GM15510 (cell line): Measurements from ENCODE around the gene UBA1.

Experiments
- POLR2A ChIP-seq: IDR thresholded peaks from 3 replicates; pipeline ENCODE4 v1.6.1; 2011; ENCODE audit warnings: borderline replicate concordance; ENCODE audit not compliant: insufficient read length; ENCODE audit errors: extremely low read depth

Gene UBA1

DNA sequence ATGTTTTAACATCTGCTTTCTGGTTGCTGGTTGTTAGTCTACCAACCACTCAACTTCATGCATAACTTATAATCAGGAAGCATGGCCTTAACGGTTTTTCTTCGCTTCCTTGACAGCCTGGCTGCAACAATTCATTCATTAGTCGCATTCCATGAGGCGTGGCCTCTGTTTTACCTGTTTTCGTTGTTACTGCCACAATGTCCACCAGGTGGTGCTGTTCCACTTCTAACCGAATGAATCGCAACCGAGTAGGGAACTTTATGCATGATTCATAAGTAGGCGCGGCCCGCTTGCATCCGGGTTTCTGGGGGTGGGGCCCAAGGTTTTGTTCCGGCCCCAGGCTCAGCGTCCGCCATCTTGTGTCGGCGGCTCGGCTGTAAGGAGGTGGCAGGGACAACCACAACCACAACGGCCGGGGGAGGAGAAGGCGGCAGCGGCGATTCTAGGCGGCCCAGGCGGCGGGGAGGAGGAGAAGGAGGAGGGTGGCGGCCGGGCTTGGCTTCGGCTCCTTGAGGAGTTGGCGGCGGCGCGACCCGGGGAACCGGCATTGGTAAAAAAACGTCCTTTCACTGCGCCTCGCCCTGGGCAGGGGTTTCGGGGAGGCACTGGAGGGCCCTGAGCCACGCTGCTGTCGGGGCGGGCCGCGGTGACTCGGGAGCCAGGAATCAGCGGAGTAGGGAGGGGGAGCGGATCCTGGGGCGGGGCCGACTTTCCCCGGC, at the start of gene UBA1:
Gene UBA1 (plus strand): TSS at position 355 of the 719 bp plus-strand sequence. CDS start 4,974 bp downstream, outside the sequence.
- TF ChIP-seq POLR2A = peak; percentile 88

GRCh38 chrX:47143894-47144625, 49.6 kb upstream of the UBA1 start:
- TF ChIP-seq POLR2A = no peak

DNA sequence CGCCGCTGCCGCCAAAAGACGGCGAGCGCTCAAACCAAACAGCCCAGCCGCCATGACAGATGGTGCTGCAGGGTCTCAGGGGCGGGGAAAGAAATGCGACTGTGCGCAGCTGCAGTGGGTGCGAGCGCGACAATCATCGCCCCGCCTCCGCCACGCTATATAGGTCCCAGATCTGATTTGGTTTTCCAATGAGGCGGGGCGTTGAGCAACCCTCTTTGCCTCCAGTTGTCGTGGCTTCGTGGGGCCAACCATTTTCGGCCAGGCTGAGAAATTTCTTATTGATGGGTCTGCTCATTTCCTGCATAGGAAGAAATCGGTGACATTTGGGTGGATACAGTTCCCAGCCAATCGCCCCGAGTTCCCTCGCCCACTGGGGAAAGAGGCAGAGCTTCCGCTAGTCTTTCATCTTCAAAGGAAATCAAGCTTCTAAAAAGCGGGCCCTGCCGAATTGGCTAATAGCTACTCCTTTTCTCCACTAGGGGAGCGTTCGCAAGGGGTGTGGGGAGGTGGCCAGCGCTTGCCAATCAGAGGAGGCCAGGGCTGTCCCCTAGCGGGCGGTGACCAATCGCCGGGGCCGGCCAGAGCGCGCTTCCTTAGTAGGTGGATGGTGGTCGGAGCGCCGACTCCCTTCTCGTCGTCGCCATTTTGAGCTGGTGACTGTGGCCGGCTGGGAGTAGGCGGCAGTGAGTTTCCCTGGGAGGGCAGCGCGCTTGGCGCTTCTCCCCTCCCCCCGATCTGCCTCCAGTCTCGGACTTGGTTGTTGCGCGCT, 48.8 kb upstream of the UBA1 start, which contains the start of the genes NDUFB11 and RBM10:
Gene NDUFB11 (minus strand): TSS at position 77 of the 769 bp plus-strand sequence. CDS start 23 bp downstream, at position 54.
Gene RBM10 (plus strand): TSS at position 596 of the 769 bp plus-strand sequence. CDS start 2,261 bp downstream, outside the sequence.
- TF ChIP-seq POLR2A = peak; percentile 76

DNA sequence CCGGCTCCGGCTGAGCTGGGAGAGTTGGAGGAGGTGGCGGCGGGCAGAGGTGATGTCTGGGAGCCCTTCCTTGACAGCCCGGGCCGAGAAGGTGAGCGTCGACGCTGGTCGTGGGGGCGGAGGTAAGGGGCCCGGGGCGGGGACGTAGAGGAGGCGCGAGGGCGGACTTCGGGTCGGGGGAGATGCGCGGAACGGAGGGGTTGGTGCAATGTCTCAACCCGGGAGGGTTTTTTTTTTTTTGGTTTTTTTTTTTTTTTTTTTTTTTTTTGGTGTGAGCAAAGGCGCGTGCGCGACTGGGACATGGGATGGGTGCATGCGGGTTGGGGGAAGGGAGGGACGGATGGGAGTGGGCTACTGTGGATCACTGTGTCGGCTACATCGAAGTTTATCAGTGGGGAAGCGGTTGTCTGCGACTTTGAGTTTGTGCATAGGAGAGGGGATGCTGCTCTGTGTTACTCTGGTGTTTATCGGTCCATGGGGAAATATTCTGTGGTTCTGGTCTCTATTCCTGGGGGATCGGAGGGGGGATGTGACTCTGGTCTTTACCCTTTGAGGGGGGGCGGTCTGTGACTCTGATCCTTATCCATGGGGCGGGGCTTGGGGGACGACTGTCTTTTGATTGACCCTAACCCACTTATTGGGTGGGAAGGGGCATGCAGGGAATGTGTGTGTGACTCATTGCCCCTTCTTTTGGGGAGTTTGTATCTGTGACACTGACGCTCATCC, 48.1 kb upstream of the UBA1 start:
- TF ChIP-seq POLR2A = no peak

- TF ChIP-seq POLR2A = no peak
These were observed 47.3 kb upstream of the UBA1 start for GRCh38 chrX:47146121-47146935.

DNA sequence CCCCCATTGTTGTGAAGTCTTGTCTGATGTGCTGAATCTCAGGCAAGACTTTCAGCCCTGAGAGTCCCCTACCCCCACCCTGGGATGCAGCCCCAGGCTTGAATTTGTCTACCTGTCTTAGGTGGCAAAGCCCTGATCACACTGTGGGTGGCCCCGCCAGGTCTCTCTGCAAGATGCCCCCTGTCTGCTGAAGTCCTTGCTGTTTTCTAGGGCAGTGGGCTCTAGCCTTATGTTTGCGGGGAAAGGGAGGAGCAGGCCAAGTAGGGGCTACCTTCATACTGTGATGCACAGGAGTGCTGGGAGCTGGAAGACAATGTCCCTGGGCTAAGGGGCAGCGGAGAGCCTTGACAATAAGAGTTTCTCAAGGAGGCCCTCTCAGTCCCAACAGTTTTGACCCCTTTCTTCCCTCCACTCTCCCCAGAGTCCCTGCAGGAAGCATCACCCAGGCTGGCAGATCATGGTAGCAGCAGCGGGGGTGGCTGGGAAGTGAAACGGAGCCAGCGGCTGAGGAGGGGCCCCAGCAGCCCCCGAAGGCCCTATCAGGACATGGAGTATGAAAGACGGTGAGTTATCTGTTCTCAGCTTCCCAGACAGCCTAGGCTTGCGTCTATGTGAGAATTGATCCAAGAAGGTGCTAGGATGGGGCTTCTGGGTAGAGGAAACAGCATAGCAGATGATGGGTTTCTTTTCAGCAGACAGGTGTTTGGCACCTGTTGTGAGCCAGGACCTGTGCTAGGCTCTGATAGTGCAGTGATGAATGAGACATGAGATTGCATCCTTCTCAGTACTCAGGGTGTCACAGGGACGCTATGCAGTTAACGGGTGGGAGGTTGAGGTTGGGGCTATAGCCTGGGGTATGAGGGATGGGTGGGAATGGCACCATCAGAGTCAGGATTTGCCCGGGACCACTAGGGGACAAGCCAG, 46.4 kb upstream of the UBA1 start:
- no peak for TF ChIP-seq POLR2A

GRCh38 chrX:47148946-47149345, 44.7 kb upstream of the UBA1 start:
- no peak for TF ChIP-seq POLR2A

DNA sequence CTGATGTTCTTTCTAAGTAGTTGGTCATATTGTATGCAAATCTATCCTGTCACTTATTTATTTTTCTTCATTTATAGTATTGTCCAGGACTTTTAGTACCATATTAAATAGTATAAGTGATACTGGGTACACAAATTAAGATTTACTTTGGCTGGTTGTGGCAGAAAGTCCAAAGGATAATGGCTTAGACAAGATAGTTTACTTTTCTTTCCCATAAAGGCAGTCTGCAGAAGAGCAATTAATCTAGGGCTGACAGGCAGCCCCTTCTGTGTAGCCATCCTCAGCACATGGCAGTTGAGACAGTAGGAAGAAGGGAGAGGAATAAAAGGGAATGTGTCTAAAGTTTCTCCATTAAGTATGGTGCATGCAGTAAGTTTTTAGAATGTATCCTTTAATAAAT, 42.2 kb upstream of the UBA1 start:
- no peak for TF ChIP-seq POLR2A

- TF ChIP-seq POLR2A = no peak
These were observed 36.8 kb upstream of the UBA1 start for GRCh38 chrX:47156611-47157520.

GRCh38 chrX:47158131-47158530, 35.5 kb upstream of the UBA1 start:
- TF ChIP-seq POLR2A = no peak

DNA sequence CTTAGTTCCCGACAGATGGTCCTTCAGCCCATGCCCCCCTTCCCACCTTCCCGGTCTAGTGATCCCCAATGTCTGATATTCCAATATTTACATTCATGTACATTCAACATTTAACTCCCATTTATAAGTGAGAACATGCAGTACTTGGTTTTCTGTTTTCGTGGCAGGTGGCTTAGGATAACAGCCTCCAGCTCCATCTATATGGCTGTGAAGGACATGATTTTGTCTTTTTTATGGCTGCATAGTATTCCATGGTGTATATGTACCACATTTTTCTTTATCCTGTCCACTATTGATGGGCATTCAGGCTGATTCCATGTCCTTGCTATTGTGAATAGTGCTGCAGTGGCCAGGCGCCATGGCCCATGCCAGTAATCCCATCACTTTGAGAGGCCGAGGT, 34.8 kb upstream of the UBA1 start:
- TF ChIP-seq POLR2A = no peak

DNA sequence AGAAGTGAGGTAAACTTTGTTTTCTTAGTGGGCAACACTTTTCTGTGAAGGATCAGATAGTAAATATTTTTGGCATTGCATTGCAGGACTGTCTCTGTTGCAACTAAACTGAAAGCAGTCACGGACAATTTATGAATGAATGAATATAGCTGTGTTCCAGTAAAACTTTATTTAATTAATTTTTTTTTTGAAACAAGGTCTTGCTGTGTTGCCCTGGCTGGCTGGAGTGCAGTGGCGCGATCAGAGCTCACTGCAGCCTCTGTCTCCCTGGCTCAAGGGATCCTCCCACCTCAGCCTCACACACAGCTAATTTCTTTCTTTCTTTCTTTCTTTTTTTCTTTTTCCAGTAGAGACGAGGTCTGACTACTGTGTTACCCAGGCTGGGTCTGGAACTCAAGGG, 32.8 kb upstream of the UBA1 start:
- no peak for TF ChIP-seq POLR2A
